Kidney capillary endothelial cell (primary cell): Measurements from ENCODE around the gene IFNW1.
"Not testable (repeated sequence)": the region's sequence is repeated elsewhere in the genome, so short reads cannot be mapped to it uniquely, and the experiment has no call there.

Experiments used
- DNase-seq: peaks from one replicate; pipeline ENCODE4 v3.0.0-alpha.2; 2018; ENCODE audit warnings: low spot score

The IFNW1 gene

DNA sequence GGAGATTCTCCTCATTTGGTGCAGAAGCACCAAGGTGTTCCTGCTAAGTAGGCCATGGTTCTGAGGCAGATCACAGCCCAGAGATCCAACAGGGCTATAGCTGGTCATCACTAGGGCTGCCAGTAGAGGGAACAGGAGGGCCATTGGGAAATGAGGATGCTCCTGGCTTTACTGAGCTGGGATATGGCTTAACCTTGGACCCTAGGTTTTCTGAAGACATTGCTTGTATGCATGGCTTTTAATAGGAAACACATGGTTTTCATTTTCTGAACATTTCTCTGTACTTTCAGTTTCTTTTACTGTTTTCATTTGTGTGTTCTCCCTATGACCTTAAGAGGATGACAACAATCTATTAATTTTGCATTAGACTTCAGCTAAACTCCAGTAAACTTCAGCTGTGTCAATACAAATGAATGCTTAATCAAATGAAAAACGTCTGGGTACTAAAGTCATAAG is at the start of gene IFNW1:
Gene IFNW1 (minus strand): TSS at position 406 of the 456 bp plus-strand sequence. CDS start 262 bp downstream, at position 144.
- no peak for DNase-seq

DNA sequence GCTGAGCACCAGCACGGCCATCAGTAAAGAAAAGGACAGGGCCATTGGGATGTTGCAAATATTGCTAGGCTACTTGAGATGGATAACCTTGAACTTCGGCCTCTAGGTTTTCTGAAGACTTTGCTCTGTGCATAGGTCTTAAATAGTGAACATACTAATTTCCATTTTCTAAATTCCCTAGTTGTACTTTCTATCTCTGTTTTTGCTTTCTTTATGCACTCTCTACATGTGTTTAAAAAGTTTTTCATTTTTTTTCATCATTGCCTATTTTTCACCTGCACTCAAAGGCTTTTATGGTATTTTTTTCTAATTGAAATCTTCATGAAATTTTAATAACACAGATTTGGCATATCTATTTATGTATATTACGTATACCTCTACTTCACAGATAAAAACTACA is 45.9 kb upstream of the IFNW1 start, which contains the start of gene IFNA4:
Gene IFNA4 (minus strand): TSS at position 101 of the 400 bp plus-strand sequence. CDS start 56 bp downstream, at position 45.
- not testable (repeated sequence) for DNase-seq

DNA sequence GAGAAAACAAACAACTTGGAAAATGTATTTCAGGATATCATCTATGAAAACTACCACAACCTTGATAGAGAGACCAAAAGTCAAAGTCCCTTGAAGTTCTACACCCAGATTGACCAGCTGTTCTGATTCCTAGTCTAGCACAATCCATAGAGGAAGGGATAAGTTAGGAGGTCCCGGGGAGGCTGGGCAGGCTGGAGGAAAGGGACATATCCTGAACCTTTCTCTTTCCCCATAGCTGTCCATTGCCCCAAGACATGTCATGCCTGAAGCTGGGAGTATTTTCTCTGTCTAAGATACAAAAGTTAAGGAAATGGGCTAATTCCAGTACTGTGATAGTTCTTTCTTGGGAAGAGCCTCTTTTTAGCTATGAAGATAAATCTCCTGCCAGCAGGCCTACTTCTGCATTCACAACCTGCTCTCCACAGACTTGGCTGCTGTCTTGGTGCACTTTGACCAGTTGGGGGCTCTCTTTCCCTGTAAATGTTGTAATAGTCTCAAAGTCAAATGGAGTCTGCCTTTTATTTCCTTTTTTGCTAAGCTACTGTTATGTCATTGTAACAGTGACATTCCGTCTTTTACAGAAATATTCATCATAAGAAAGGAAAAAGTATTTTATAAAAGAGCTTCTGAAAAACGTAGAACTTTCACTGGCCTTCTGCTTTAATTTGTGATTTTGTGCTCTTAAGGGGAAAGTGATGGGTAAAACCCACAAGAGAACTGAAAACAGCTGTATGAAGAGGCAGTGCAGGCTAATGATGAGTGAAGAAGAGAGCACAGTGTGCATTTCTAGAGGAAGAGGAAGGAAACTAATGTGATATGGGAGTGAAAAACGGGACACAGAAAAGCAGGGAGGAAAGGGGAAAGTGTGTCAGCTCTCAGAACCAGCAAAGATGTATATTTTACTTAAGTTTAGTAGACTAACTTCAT is 41.4 kb upstream of the IFNW1 start:
- peak; percentile 15 for DNase-seq

DNA sequence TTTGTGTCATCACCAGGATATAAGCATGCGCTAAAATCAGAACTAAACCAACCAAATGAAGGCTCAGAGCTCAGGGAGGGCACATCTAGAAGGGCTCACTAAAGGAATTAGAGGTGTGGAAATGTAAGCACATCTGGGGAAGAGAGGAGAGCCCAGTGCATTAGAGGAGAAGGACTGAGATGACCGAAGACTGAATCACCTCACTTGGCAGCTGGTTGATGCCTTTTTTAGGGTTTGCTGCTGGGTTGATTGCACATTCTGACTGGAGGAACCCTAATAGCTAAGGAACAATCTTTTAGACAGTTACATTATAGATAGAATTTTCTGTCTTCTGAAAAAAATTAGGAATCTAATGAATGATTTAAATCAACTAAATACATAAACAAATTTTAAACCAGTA is 33.0 kb upstream of the IFNW1 start:
- no peak for DNase-seq

DNA sequence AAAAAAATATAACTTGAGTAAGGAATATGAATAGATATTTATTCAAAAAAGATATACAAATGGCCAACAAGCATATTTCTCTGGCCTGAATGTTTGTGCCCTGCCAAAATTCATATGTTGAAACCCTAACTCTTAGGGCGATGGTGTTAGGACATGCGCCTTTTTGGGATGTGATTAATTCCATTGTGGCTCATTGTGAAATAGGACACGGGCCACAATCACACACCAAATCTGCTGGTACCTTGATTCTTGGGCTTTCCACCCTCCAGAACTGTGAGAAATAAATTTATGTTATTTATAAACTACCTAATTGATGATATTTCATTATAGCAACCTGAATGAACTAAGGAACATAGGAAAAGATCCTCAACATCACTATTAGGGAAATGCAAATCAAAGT is 30.5 kb upstream of the IFNW1 start:
- no peak for DNase-seq

DNA sequence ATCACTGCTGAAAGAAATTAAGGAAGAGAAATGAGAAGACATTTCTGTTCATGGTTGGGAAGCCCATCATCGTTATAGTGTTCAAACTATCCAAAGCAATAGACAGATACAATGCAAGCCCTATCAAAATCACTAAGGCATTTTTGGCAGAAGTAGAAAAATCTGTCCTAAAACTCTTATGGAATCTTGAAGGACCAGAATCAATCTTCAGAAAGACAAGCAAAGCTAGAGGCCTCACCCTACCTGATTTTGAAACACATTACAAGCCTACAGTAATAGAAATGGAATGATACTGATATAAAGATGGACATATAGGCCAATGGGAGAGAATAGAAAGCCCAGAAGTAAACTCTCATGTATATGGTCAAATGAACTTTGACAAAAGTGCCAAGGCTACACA is 29.7 kb upstream of the IFNW1 start:
- no peak for DNase-seq

DNA sequence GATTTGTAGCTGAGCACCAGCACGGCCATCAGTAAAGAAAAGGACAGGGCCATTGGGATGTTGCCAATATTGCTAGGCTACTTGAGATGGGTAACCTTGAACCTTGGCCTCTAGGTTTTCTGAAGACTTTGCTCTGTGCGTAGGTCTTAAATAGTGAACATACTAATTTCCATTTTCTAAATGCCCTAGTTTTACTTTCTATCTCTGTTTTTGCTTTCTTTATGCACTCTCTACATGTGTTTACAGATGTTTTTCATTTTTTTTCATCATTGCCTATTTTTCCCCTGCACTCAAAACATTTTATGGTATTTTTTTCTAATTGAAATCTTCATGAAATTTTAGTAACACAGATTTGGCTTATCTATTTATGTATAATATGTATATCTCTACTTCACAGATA is 24.9 kb upstream of the IFNW1 start, which contains the start of gene IFNA21:
Gene IFNA21 (minus strand): TSS at position 101 of the 400 bp plus-strand sequence. CDS start 48 bp downstream, at position 53.
- DNase-seq: not testable (repeated sequence)

DNA sequence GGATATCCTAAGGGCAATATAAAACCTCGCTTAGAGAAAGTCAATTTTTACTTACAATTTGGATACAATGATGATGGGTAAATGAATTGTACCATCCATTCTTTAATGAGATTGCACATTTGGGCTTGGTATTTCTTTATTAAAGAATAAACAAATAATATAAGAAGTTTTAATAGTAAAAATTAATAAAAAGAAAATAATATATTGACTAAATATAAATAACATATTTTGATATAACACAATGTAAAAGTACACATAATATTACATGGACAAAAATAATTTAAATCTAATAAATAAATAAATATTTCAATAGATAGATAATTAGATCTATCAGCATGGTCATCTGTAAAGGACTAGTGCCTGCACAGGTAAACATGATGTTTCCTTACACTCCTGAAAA is 23.9 kb upstream of the IFNW1 start:
- DNase-seq: no peak

DNA sequence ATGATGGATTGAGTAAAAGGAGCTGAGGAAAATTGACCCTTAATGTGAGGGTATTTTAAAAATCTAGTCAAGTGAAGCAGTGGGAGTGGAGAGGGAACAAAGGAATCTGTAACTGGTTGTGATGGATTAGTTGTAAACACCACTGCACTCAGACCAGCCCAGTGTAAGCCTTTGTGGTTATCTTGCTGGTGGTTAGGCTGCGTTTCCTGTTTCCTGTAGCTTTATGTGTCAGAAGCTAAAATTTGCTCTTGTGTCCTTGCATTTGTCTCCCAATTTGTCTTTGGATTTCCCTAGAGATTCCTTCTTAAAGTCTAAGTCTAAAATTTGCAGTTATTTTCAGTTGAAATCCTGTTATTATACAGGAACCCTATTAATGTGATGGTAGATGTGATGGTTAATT is 18.5 kb upstream of the IFNW1 start:
- DNase-seq: peak; percentile 85

DNA sequence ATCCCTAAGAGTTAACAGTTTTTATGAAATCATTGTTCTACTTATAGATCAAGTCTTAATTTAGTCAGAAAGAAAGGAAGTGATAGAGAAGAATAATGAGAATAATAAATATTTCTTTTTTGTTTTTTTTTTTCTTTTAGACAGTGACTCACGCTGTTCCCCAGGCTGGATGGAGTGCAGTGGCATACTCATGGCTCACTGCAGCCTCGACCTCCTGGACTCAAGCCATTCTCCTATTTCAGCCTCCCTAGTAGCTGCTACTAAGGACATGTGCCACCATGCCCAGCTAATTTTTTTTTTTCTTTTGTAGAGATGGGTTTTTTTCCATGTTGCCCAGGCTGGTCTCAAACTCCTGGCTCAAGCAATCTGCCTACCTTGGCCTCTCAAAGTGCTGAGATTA is 13.9 kb upstream of the IFNW1 start:
- no peak for DNase-seq

DNA sequence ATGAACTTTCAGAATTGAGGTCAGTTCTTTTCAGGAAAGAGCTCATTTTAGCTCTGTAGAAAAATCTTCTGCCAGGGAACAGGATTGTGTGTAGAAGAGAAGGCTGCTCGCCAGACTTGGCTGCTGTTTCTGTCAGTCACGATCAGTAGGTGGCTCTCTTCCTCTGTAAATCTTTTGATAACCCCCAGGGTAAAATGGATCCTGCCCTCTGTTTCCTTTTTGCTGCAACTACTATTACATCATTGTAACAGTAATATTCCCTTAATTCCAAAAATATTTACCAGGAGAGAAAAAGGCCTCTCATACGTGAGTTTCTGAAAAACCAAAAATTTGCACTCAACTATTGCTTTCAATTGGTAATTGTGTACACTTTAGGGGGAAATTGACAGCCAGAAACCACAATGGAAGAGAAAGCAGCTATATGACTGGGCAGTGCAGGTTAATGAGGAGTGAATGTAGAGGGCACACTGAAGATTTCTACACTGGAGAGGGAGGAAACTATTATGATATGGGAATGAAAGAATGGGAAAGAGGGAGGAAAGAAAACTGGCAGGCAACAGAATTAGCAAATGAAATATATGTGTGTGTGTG is 12.5 kb upstream of the IFNW1 start:
- DNase-seq: peak; percentile 67

DNA sequence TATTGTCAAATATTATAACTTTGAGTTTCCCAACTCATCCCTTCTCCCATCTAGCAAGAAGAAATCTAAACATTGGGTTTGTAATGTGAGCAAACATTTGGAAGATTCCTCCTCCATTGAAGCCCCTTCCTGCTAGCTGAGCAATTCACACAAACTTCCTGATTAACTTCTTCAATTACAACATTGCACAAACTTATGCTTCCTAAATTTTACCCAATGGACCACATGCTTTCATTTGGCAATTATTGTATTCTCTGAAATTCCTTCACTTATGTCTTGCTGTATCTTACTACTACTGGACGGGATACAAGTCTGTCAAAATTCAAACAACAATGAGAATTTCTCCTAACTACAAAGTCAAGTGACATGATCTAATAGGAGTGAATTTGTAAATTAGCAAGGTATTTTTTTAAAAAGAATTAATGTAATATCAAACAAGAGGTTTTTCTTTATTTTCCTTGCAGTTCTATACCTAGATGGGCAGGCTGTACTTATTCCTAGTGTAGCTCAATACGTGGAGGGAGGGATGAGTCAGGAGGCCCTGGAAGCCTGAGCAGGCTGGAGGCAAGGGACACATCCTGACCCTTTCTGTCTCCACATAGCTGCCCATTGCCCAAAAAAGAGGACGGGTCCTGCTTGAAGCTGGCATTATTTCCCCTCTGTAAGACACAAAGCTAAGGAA is 11.8 kb upstream of the IFNW1 start:
- peak; percentile 71 for DNase-seq

DNA sequence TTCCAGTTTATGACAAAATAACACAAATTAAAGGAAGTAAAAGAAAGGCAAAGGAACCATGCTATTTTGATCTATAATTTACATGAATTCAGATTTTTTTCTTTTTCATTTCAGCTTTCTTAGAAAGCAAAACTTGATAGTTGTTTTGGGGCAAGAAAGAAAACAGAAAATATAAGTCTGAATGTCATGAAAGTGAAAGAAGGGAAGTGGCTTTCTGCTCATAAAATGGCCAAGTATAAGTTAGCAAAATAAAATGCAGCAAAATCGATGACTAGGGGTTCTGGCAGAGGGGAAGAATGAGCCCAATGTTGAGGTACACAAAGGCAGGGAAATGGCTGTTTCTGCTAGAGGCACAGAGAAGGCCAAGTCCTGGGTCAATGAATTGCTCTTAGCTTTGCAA is 3.0 kb upstream of the IFNW1 start:
- no peak for DNase-seq

DNA sequence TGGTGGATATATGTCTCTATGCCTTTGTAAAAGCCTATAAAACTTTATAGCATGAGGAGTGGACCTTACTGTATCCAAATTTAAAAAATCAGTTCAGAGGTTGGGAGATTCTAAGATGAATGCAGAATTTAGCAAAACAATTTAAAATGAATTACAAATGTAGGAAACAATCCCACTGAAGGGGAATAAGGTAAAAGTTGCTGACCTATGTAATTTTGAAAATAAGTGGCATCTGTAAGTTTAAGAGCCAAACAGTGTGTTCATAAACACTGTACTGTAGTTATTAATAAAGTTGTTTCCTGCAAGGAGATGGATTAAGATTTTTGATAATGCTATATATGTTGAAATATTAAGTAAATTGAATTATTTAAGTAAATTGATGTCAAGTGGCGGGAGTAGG is 4.6 kb downstream of the IFNW1 start:
- no peak for DNase-seq

DNA sequence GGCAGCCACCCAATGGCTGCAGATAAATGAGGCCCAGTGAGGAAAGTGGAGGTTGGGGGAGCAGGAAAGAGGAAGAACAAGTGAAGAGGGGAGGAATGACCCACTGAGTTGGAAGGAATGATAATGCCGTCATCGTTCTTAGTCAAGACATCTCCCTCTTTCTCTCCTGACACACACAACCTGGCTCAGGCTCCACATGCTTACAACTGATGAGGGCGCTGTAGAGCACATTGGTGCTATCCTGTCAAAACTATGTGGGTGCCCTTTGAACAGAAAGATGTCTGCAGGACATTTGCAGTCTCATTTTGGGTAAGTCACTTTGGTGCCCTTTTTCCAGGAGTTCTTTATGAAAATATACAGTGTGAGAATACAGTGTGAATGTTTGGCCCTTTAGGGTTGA is 5.9 kb downstream of the IFNW1 start:
- DNase-seq: no peak

DNA sequence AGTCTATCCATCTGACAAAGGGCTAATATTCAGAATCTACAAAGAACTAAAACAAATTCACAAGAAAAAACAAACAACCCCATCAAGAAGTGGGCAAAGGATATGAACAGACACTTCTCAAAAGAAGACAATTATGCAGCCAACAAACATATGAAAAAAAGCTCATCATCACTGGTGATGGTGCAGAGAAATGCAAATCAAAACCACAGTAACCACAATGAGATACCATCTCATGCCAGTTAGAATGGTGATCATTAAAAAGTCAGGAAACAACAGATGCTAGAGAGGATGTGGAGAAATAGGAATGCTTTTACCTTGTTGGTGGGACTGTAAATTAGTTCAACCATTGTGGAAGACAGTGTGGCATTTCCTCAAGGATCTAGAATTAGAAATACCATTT is 13.4 kb downstream of the IFNW1 start:
- not testable (repeated sequence) for DNase-seq

DNA sequence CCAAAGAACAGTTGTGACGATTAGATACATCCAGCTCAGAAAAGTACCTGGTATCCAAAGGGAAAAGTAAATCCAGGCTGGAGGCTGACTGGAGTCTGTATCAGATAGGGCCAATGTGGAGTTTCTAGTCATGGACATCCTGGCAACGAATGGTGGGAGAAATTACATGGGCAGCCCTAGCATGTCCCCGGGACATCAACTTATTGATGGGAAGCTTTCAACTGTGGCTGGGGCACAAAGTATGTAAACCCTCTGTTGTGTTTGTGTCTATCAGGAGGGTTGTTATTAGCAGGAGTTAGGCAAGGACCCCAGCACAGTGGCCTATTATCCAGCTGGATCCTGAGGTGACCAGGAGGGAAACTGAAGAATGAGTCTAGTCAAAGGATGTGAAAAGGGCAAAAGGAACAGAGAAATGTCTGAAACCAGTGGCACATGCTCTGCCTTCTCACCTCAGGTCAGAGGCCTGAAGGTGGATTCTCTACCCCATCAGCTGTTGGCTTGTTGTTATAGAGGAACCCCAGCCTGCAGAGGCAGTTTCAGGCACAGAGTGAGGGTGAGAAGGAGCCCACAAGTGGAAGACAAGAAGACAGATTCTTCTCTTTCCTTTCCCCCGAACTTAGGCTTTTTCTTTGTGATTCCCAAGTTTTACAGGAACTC is 19.9 kb downstream of the IFNW1 start:
- DNase-seq: no peak

DNA sequence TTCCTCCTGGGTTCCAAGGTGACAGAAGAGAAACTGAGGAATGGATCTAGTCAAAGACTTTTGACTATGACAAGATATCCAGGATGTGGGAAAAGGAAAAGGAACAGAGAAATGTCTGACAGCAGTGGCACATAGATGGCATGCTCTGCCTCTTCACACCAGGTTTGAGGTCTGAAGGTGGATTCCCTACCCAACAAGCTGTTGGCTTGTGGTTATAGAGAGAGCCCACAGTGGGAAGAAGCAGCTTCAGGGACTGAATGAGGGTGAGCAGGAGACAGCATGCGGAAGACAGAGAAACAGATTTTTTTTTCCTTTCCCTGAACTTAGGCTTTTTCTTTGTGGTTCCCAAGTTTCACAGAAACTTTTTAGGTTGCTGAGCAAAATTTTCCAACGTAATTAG is 20.6 kb downstream of the IFNW1 start:
- DNase-seq: no peak

DNA sequence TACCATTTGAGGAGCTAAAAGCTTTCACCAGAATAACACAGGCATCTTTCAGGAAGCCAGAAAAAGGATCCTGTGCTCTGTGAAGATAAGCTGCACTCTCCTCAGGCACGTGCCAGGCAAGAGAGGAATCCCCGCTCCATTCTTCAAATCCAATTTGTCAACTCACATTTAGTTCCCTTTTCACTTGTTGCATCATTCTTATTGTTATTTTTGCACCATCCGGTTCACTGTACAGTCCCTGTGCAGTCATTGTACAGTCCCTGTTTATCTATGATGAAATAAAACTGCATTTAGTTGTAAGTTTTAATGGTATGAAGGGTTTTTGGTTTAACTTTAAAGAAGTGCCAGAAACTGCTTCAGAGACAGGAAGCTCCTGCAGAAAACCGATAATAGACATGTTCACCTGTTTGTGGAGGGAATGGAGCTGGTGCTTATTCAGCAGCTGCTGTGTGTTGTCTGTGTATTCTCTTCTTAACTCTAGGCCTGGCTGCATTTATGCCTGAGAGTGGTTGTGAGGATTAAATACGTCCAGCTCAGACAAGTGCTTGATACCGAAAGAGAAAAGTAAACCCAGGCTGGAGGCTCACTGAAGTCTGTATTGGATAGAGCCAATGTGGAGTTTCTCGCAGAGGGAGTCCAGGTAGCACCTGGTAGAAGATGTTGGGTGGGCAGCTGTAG is 22.4 kb downstream of the IFNW1 start:
- DNase-seq: peak; percentile 16

DNA sequence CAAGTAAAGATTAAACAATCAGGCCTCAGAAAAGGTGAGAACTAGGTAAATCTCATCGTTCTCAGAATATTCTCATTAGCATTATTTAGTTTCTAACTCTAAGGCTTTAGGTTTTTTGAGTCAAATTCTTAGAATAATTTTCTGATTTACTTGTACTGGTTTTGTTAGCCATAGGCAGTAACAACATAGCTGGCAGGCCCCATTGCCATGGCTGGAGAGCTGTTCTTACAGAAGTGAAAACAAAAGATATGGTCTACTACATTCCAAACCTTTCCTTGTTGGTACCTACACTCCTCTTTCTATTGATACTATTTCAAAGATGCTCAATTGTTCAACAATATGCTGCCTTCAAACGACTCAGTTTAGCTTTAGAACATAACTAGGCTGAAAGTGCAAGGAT is 27.3 kb downstream of the IFNW1 start:
- DNase-seq: no peak
